Globus pallidus (tissue), 1 donor: ENCODE data around the gene BTBD6.
"Not testable (repeated sequence)": the region's sequence is repeated elsewhere in the genome, so short reads cannot be mapped to it uniquely, and the experiment has no call there.

Source experiments
- DNase-seq: peaks from one replicate; pipeline ENCODE4 v3.0.0-alpha.2; 2015; ENCODE audit warnings: low spot score

BTBD6 gene

DNA sequence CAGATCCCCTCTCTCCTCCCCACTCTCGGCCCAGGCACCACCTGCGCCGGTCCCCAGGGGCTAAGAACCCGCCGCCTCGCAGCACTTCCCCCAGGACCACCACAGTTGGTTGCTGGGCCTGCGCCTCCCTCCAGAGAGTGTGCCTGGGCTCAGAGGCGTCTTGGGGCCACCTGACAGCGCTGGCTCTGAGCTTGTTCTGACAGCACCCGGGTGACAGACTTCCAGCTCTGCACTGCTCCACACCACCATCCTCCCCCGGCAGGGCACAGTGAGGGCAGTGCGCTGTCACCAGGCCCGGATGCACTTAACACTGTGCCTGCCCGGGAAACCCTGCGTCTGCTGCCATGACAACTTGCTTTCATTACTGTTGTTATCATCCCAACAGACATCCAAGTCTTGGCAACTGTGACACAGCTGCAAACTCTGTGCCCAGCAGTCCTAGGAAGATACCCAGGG, 45.8 kb downstream of the BTBD6 start:
- DNase-seq = no peak

- not testable (repeated sequence) for DNase-seq
These were observed 49.0 kb downstream of the BTBD6 start for GRCh38 chr14:105297311-105297710.

DNA sequence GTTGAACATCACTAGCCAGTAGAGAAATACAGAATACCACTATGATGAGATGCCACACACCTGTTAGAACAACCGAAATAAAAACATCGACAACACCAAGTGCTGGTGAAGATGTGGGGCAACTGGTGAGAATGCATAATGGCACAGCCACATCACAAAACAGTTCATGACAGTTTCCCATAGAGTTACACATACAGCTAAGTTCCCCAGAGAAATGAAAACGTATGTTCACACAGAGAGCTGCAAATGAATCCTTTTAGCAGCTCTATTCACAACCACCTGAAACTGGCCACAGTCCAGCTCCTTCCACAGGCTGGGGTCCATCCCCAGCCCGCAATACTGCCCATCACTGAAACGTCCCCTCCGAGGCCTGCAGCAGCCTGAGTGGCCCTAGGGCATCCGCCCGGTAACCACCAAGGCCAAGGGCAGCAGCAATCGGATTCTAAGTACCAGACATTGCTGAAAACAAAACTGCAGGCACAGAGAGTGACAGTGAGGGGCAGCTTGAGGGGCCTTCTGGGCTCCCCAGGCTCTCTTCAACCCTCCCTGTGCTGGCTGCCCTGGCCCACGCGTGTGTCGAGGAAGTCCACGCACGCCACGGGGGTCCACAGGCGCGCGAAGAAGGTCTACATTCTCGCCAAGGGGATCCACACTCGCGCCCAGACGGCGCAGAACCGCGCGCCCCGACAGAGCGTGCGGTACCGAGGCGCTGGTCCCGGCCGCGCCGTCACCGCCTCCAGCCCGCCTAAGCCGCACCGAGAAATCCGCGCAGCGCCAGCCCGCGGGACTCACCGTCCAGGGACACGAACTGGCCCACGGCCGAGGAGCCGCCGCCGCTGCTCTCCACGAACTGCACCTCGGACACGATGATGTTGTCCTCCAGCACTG, 51.6 kb downstream of the BTBD6 start:
- DNase-seq = no peak
